ENCODE results near the gene CCL13. TPM values are rescaled to one million over a fixed set of nuclear protein-coding genes. Genes with fewer than 3 reads are reported as not detected.

CCL13 gene
- total RNA-seq, 1 donor from 2014 or later = not detected

- no peak overlapping the region for H3K4me3 Mint-ChIP-seq (ENCODE audit: low read depth)
- H3K9me3 Mint-ChIP-seq (ENCODE audit: low read depth) = no peaks in the 10 kb centered on the region
- H3K36me3 Mint-ChIP-seq (ENCODE audit: insufficient read depth) = no peaks in the 10 kb centered on the region
- no peak for TF ChIP-seq CTCF (IDR thresholded peaks at IDR 0.05; ENCODE audit: unreplicated experiment)
- DNase-seq (ENCODE audit: low spot score, unreplicated experiment) = no peak
- no peak overlapping the region for H3K27ac Mint-ChIP-seq
- H3K4me1 Mint-ChIP-seq (ENCODE audit: low read depth) = peaks cover 2% of the 10 kb centered on the region
- peaks cover 19% of the 10 kb centered on the region for H3K27me3 Mint-ChIP-seq
Measured at GRCh38 chr17:34397265-34397664, 41.0 kb downstream of the CCL13 start.

DNA sequence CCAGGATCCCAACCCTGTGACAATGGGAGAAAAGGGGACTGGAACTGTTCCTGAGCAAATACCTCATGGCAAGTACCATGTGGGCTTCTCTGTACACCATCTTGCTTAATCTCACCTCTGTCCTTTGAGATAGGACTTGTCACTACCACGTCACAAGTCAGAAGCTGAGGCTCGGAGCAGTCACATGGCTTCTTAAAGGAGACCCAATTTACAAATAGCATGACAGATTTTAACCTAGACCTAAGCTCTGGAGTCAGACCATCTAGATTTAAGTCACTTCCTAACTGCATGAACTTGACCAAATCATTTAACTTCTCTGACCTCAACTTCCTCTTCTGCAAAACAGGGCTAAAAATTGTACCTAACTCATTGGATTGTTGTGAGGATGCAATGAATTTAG is 42.7 kb downstream of the CCL13 start:
- Mint-ChIP-seq H3K9me3 (ENCODE audit: low read depth) (no peaks in the 10 kb centered on the region), H3K4me1 (ENCODE audit: low read depth) (peaks cover 2% of the 10 kb centered on the region), H3K36me3 (ENCODE audit: insufficient read depth) (no peaks in the 10 kb centered on the region), H3K27ac (no peak overlapping the region), H3K4me3 (ENCODE audit: low read depth) (no peak overlapping the region), H3K27me3 (peaks cover 18% of the 10 kb centered on the region)
- DNase-seq (ENCODE audit: low spot score, unreplicated experiment) = no peak
- TF ChIP-seq CTCF (IDR thresholded peaks at IDR 0.05; ENCODE audit: unreplicated experiment) = no peak

GRCh38 chr17:34399725-34400124 is 43.4 kb downstream of the CCL13 start:
- no peak overlapping the region for H3K27ac Mint-ChIP-seq
- no peak overlapping the region for H3K4me3 Mint-ChIP-seq (ENCODE audit: low read depth)
- H3K27me3 Mint-ChIP-seq = peaks cover 17% of the 10 kb centered on the region
- H3K36me3 Mint-ChIP-seq (ENCODE audit: insufficient read depth) = no peaks in the 10 kb centered on the region
- no peak for DNase-seq (ENCODE audit: low spot score, unreplicated experiment)
- no peaks in the 10 kb centered on the region for H3K9me3 Mint-ChIP-seq (ENCODE audit: low read depth)
- TF ChIP-seq CTCF (IDR thresholded peaks at IDR 0.05; ENCODE audit: unreplicated experiment) = no peak
- peaks cover 2% of the 10 kb centered on the region for H3K4me1 Mint-ChIP-seq (ENCODE audit: low read depth)

DNA sequence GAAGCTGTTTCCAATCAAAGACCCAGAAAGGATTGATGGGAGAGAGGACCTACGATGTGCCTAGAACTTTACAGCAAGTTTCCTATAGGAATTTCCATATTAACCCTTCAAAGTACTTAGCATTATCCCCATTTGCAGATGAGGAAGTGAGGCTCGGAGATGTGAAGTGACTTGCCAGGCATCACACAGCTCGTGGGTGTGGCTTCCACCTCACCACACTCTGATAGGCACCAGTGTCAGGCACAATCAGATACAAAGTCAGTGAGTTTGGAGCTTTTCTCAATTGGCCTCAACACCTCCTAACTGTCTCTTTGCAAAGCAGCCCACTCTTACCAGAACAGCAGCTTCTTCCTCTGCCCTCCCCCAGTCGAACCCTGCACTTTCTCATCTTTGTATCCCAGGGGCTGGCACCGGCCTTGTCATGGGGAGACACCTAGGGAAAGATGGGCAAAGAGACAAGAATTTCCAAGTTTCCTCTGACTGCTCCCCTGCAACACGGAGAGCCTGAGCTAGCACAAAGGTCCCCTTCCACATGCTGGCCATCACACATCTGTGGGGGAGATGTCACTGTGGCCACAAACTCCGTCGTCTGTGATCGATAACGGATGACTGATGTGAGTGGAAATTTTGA is 44.1 kb downstream of the CCL13 start:
- Mint-ChIP-seq H3K36me3 (ENCODE audit: insufficient read depth) (no peaks in the 10 kb centered on the region), H3K9me3 (ENCODE audit: low read depth) (no peaks in the 10 kb centered on the region), H3K4me3 (ENCODE audit: low read depth) (no peak overlapping the region), H3K4me1 (ENCODE audit: low read depth) (peaks cover 2% of the 10 kb centered on the region), H3K27ac (no peak overlapping the region), H3K27me3 (peaks cover 14% of the 10 kb centered on the region)
- DNase-seq (ENCODE audit: low spot score, unreplicated experiment) = no peak
- TF ChIP-seq CTCF (IDR thresholded peaks at IDR 0.05; ENCODE audit: unreplicated experiment) = no peak

DNA sequence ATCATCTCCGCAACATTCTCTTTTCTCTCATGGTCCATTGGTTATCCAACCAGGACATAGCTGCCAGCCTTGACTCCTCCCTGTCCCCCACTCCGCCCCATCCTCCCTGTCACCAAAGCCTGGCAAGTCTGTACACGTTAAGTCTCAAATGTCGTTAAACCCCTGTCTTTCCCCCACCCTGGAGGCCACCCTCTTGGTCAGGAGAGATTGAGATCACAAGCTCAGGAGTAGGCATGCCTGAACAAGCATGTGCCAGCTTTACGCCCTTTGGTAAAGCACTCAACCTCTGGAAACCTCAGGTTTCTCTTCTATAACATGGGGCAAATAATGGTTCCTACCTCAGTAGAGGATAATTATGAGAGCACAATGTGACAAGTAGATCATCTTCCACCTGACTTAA is 44.9 kb downstream of the CCL13 start:
- H3K36me3 Mint-ChIP-seq (ENCODE audit: insufficient read depth) = no peaks in the 10 kb centered on the region
- peaks cover 1% of the 10 kb centered on the region for H3K4me1 Mint-ChIP-seq (ENCODE audit: low read depth)
- no peak for TF ChIP-seq CTCF (IDR thresholded peaks at IDR 0.05; ENCODE audit: unreplicated experiment)
- H3K27me3 Mint-ChIP-seq = peaks cover 14% of the 10 kb centered on the region
- no peak overlapping the region for H3K4me3 Mint-ChIP-seq (ENCODE audit: low read depth)
- no peak for DNase-seq (ENCODE audit: low spot score, unreplicated experiment)
- no peaks in the 10 kb centered on the region for H3K9me3 Mint-ChIP-seq (ENCODE audit: low read depth)
- H3K27ac Mint-ChIP-seq = no peak overlapping the region

All from progenitor cell of endocrine pancreas (in vitro differentiated cells).